Transverse colon (tissue), 4 donors: ENCODE data around the gene ATP1A4.

ENCODE experiments used
- CTCF ChIP-seq, 5 experiments: fragments of 200-600 bp in 3 of 5; fragments of 450-650 bp in 2 of 5; sonication (generic) in 3 of 5; IDR thresholded peaks; 1 replicate in 2 of 5; 2 replicates in 3 of 5; pipeline ENCODE4 v1.5.1; 2016 to 2017; ENCODE audit warnings: antibody characterized with exemption in 5 of 5, inconsistent platforms in 3 of 5, mild to moderate bottlenecking in 2 of 5, moderate library complexity in 1 of 5
- POLR2A ChIP-seq: fragments of 450-650 bp; IDR thresholded peaks from one replicate; pipeline ENCODE4 v1.6.1; 2016; ENCODE audit warnings: antibody characterized with exemption, mild to moderate bottlenecking, moderate library complexity
- POLR2AphosphoS5 ChIP-seq, 3 donors: sonication (generic); formaldehyde crosslinking; IDR thresholded peaks; one replicate each; pipeline ENCODE4 v1.6.1; 2016; ENCODE audit warnings: antibody characterized with exemption in 3 of 3

DNA sequence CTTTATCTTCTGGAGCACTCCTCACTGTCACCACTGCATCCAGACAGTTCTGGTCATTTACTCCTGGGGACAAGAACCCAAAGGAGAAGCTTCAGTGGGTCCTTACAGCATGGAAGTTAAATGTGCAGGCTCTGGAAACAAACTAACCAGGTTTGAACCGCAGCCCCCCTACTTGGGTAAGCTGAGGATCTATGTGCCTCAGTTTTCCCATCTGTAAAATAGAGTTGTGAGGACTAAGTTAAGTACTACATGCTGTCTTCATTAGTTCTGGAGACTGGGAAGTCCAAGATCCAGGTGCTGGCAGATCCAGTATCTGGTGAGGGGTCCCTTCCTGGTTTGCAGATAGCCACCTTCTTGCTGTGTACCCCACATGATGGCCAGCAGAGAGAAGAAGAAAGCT lies 43.9 kb upstream of the ATP1A4 start:
- TF ChIP-seq POLR2AphosphoS5 (IDR thresholded peaks at IDR 0.05): no peak
- TF ChIP-seq CTCF (IDR thresholded peaks at IDR 0.05): no peak
- TF ChIP-seq POLR2A: no peak
